Activated B cell treated with CpG ODN at 0.5 μM for 24 hours (primary cell): Measurements from ENCODE around the gene PPP1R9B. TPM values are rescaled to one million over a fixed set of nuclear protein-coding genes. Genes with fewer than 3 reads are reported as not detected.

Experiments used
- ATAC-seq: fragments of 200-7000 bp; cut with Tn5 transposase; one replicate; pipeline ENCODE4 v1.10.0; 2021; ENCODE audit warnings: low read depth, mild to moderate bottlenecking, moderate library complexity
- CTCF ChIA-PET: fragments of 350-600 bp; sonication (Branson Sonifier 250); formaldehyde crosslinking; loops from one replicate; lab custom pipeline; 2021; ENCODE audit warnings: antibody characterized with exemption; lab: Charles Lee
- POLR2A ChIA-PET: fragments of 350-600 bp; sonication (Branson Sonifier 250); formaldehyde crosslinking; loops from one replicate; lab custom pipeline; 2021; ENCODE audit warnings: antibody characterized with exemption; lab: Charles Lee
- DNase-seq: peaks from one replicate; pipeline ENCODE4 v3.0.0; 2022
- H3K27ac Mint-ChIP-seq: one replicate; pipeline ENCODE4 v1.8.0; 2020; ENCODE audit warnings: mixed read lengths
- H3K27me3 Mint-ChIP-seq: one replicate; pipeline ENCODE4 v1.8.0; 2021; ENCODE audit warnings: mixed read lengths
- H3K36me3 Mint-ChIP-seq: one replicate; pipeline ENCODE4 v1.8.0; 2021; ENCODE audit warnings: low read depth, mixed read lengths
- H3K4me1 Mint-ChIP-seq: one replicate; pipeline ENCODE4 v1.8.0; 2021; ENCODE audit warnings: mixed read lengths
- H3K4me3 Mint-ChIP-seq: one replicate; pipeline ENCODE4 v1.8.0; 2020; ENCODE audit warnings: mild to moderate bottlenecking, mixed read lengths
- H3K9me3 Mint-ChIP-seq: one replicate; pipeline ENCODE4 v1.8.0; 2020; ENCODE audit warnings: mixed read lengths
- CTCF ChIP-seq: fragments of 200-600 bp; IDR thresholded peaks from one replicate; pipeline ENCODE4 v1.8.0; 2022; ENCODE audit warnings: antibody characterized with exemption, mild to moderate bottlenecking
- intact Hi-C: fragments of 100-400 bp; cut with micrococcal nuclease; formaldehyde crosslinking; loops from one replicate; pipeline ENCODE4 v1.15.1; 2024
- total RNA-seq: library from RNA; stranded (reverse); gene quantifications from 2 replicates; pipeline ENCODE4 v1.2.3, GENCODE V29; 2022

Gene PPP1R9B
- total RNA-seq, 1 donor from 2014 or later: 313 TPM

GRCh38 chr17:50174444-50174843, 24.0 kb upstream of the PPP1R9B start:
- ChIA-PET POLR2A (no interaction called here), CTCF (interaction anchor here (0.7 to 1.1 kb wide), 2 partner anchors 24 to 28 kb away, joined by 3 to 4 read pairs; no protein-coding TSS in a partner anchor)
- ATAC-seq (no peak), DNase-seq (no peak)
- intact Hi-C loops: no loop called here
- TF ChIP-seq CTCF: no peak
- Mint-ChIP-seq H3K27me3 (no peaks in the 10 kb centered on the region), H3K9me3 (no peaks in the 10 kb centered on the region), H3K27ac (no peak overlapping the region), H3K36me3 (no peaks in the 10 kb centered on the region), H3K4me3 (no peak overlapping the region), H3K4me1 (peaks cover 12% of the 10 kb centered on the region)

- ChIA-PET POLR2A (no interaction called here), CTCF (interaction anchor here (1.1 kb wide), 1 partner anchor 27 kb away, joined by 3 read pairs; no protein-coding TSS in a partner anchor)
- ATAC-seq (no peak), DNase-seq (no peak)
- intact Hi-C loops: no loop called here
- Mint-ChIP-seq H3K4me3 (no peak overlapping the region), H3K27me3 (no peaks in the 10 kb centered on the region), H3K36me3 (no peaks in the 10 kb centered on the region), H3K27ac (no peak overlapping the region), H3K4me1 (peaks cover 20% of the 10 kb centered on the region), H3K9me3 (no peaks in the 10 kb centered on the region)
- no peak for TF ChIP-seq CTCF
Measured at GRCh38 chr17:50173335-50173941, 23.0 kb upstream of the PPP1R9B start.

GRCh38 chr17:50172936-50173334, 22.5 kb upstream of the PPP1R9B start:
- DNase-seq: no peak
- ChIA-PET CTCF (interaction anchor here (1.0 kb wide), 1 partner anchor 25 kb away, joined by 5 read pairs; no protein-coding TSS in a partner anchor), POLR2A (interaction anchor here (0.6 kb wide), 1 partner anchor 429 kb away, joined by 5 read pairs; no protein-coding TSS in a partner anchor)
- H3K36me3 Mint-ChIP-seq: no peaks in the 10 kb centered on the region
- H3K9me3 Mint-ChIP-seq: no peaks in the 10 kb centered on the region
- no peak overlapping the region for H3K27ac Mint-ChIP-seq
- no peak for TF ChIP-seq CTCF
- intact Hi-C loops: no loop called here
- ATAC-seq: no peak
- H3K4me3 Mint-ChIP-seq: no peak overlapping the region
- no peaks in the 10 kb centered on the region for H3K27me3 Mint-ChIP-seq
- H3K4me1 Mint-ChIP-seq: peaks cover 15% of the 10 kb centered on the region

GRCh38 chr17:50172130-50172529, 21.7 kb upstream of the PPP1R9B start:
- TF ChIP-seq CTCF: no peak
- H3K4me1 Mint-ChIP-seq: peaks cover 15% of the 10 kb centered on the region
- no peaks in the 10 kb centered on the region for H3K27me3 Mint-ChIP-seq
- ATAC-seq (no peak), DNase-seq (no peak)
- no peak overlapping the region for H3K27ac Mint-ChIP-seq
- intact Hi-C loops: no loop called here
- H3K4me3 Mint-ChIP-seq: no peak overlapping the region
- H3K9me3 Mint-ChIP-seq: no peaks in the 10 kb centered on the region
- POLR2A ChIA-PET: interaction anchor here (0.6 kb wide), 1 partner anchor 429 kb away, joined by 5 read pairs; no protein-coding TSS in a partner anchor
- CTCF ChIA-PET: interaction anchor here (1.0 to 1.7 kb wide), 2 partner anchors 26 to 28 kb away, joined by 3 to 5 read pairs; no protein-coding TSS in a partner anchor
- H3K36me3 Mint-ChIP-seq: no peaks in the 10 kb centered on the region

- no peak for TF ChIP-seq CTCF
- DNase-seq: no peak
- Mint-ChIP-seq H3K4me3 (no peak overlapping the region), H3K27ac (no peak overlapping the region), H3K27me3 (no peaks in the 10 kb centered on the region), H3K4me1 (peaks cover 15% of the 10 kb centered on the region), H3K9me3 (no peaks in the 10 kb centered on the region), H3K36me3 (no peaks in the 10 kb centered on the region)
- intact Hi-C loops: no loop called here
- ChIA-PET CTCF (interaction anchor here (1.7 to 3.6 kb wide), 2 partner anchors 25 to 29 kb away, joined by 3 to 86 read pairs; no protein-coding TSS in a partner anchor), POLR2A (interaction anchor here (0.6 kb wide), 2 partner anchors 8 to 155 kb away, joined by 3 read pairs; no protein-coding TSS in a partner anchor)
- ATAC-seq: no peak
Measured at GRCh38 chr17:50171371-50172071, 21.0 kb upstream of the PPP1R9B start.
